T-helper 2 cell treated with Interferon-gamma antibody and Interleukin-4, amounts not matched to agents 5 μg/mL and 100 μg/mL, for 36 hours (primary cell): Measurements from ENCODE around the gene UBA52.
A peak's percentile ranks its signal among the peaks of the same experiment; 100 is the strongest.
"Not testable (repeated sequence)": the region's sequence is repeated elsewhere in the genome, so short reads cannot be mapped to it uniquely, and the experiment has no call there.

Experiments
- DNase-seq: peaks from one replicate; pipeline ENCODE4 v3.0.0; 2021; ENCODE audit warnings: low spot score
- H3K27ac Mint-ChIP-seq: one replicate; pipeline ENCODE4 v1.8.0; 2021; ENCODE audit warnings: mild to moderate bottlenecking, mixed read lengths
- H3K27me3 Mint-ChIP-seq: one replicate; pipeline ENCODE4 v1.8.0; 2021; ENCODE audit warnings: low read depth, mixed read lengths
- H3K36me3 Mint-ChIP-seq: one replicate; pipeline ENCODE4 v1.8.0; 2021; ENCODE audit warnings: low read depth, mixed read lengths
- H3K4me1 Mint-ChIP-seq: one replicate; pipeline ENCODE4 v1.8.0; 2021; ENCODE audit warnings: low read depth, mixed read lengths
- H3K4me3 Mint-ChIP-seq: one replicate; pipeline ENCODE4 v1.8.0; 2022; ENCODE audit warnings: mild to moderate bottlenecking, moderate library complexity, mixed read lengths
- H3K9me3 Mint-ChIP-seq: one replicate; pipeline ENCODE4 v1.8.0; 2021; ENCODE audit warnings: mixed read lengths

UBA52 gene

GRCh38 chr19:18593367-18594095, 21.9 kb downstream of the UBA52 start:
- Mint-ChIP-seq H3K4me3 (peak overlapping the region; percentile 10), H3K9me3 (no peaks in the 10 kb centered on the region), H3K27ac (no peak overlapping the region), H3K36me3 (peaks cover 14% of the 10 kb centered on the region), H3K27me3 (peaks cover 17% of the 10 kb centered on the region), H3K4me1 (peaks cover 13% of the 10 kb centered on the region)
- DNase-seq = no peak

GRCh38 chr19:18594096-18594823, 22.6 kb downstream of the UBA52 start:
- Mint-ChIP-seq H3K9me3 (no peaks in the 10 kb centered on the region), H3K4me1 (peaks cover 13% of the 10 kb centered on the region), H3K27ac (peak overlapping the region; percentile 34), H3K4me3 (peak overlapping the region; percentile 55), H3K27me3 (peaks cover 17% of the 10 kb centered on the region), H3K36me3 (peaks cover 14% of the 10 kb centered on the region)
- DNase-seq = peak; percentile 70

- H3K4me1 Mint-ChIP-seq = peaks cover 9% of the 10 kb centered on the region
- H3K4me3 Mint-ChIP-seq = peak overlapping the region; percentile 55
- H3K9me3 Mint-ChIP-seq = no peaks in the 10 kb centered on the region
- no peak for DNase-seq
- peaks cover 17% of the 10 kb centered on the region for H3K27me3 Mint-ChIP-seq
- H3K36me3 Mint-ChIP-seq = peaks cover 11% of the 10 kb centered on the region
- peak overlapping the region; percentile 34 for H3K27ac Mint-ChIP-seq
Measured at GRCh38 chr19:18594824-18595373, 23.2 kb downstream of the UBA52 start.

GRCh38 chr19:18595475-18595874, 23.8 kb downstream of the UBA52 start:
- Mint-ChIP-seq H3K36me3 (peaks cover 6% of the 10 kb centered on the region), H3K27ac (no peak overlapping the region), H3K4me1 (peaks cover 7% of the 10 kb centered on the region), H3K27me3 (peaks cover 17% of the 10 kb centered on the region), H3K9me3 (no peaks in the 10 kb centered on the region), H3K4me3 (peak overlapping the region; percentile 36)
- no peak for DNase-seq

GRCh38 chr19:18596752-18597157, 25.1 kb downstream of the UBA52 start:
- H3K36me3 Mint-ChIP-seq = no peaks in the 10 kb centered on the region
- H3K4me1 Mint-ChIP-seq = peaks cover 7% of the 10 kb centered on the region
- no peak for DNase-seq
- no peak overlapping the region for H3K27ac Mint-ChIP-seq
- H3K4me3 Mint-ChIP-seq = no peak overlapping the region
- no peaks in the 10 kb centered on the region for H3K9me3 Mint-ChIP-seq
- H3K27me3 Mint-ChIP-seq = peaks cover 17% of the 10 kb centered on the region

GRCh38 chr19:18597809-18598660, 26.4 kb downstream of the UBA52 start:
- Mint-ChIP-seq H3K27me3 (peaks cover 26% of the 10 kb centered on the region), H3K4me3 (no peak overlapping the region)

GRCh38 chr19:18599485-18599884, 27.8 kb downstream of the UBA52 start:
- H3K36me3 Mint-ChIP-seq = no peaks in the 10 kb centered on the region
- H3K27me3 Mint-ChIP-seq = peaks cover 35% of the 10 kb centered on the region
- peaks cover 5% of the 10 kb centered on the region for H3K4me1 Mint-ChIP-seq
- no peaks in the 10 kb centered on the region for H3K9me3 Mint-ChIP-seq
- H3K27ac Mint-ChIP-seq = no peak overlapping the region
- H3K4me3 Mint-ChIP-seq = no peak overlapping the region
- DNase-seq = no peak

More at GRCh38 chr19:18597809-18598660, 26.4 kb downstream of the UBA52 start:
- no peaks in the 10 kb centered on the region for H3K9me3 Mint-ChIP-seq
- H3K4me1 Mint-ChIP-seq = peaks cover 7% of the 10 kb centered on the region
- DNase-seq = no peak
- no peaks in the 10 kb centered on the region for H3K36me3 Mint-ChIP-seq
- H3K27ac Mint-ChIP-seq = no peak overlapping the region

- not testable (repeated sequence) for H3K4me3 Mint-ChIP-seq, H3K9me3 Mint-ChIP-seq, H3K27ac Mint-ChIP-seq, H3K4me1 Mint-ChIP-seq, DNase-seq, H3K36me3 Mint-ChIP-seq
- H3K27me3 Mint-ChIP-seq = peaks cover 39% of the 10 kb centered on the region
Measured at GRCh38 chr19:18600692-18601397, 29.2 kb downstream of the UBA52 start.

- no peak for DNase-seq
- Mint-ChIP-seq H3K36me3 (no peaks in the 10 kb centered on the region), H3K27ac (no peak overlapping the region), H3K9me3 (no peaks in the 10 kb centered on the region), H3K4me3 (no peak overlapping the region), H3K27me3 (peaks cover 33% of the 10 kb centered on the region), H3K4me1 (no peaks in the 10 kb centered on the region)
Measured at GRCh38 chr19:18601875-18602274, 30.2 kb downstream of the UBA52 start.

GRCh38 chr19:18603255-18603957, 31.7 kb downstream of the UBA52 start:
- H3K4me3 Mint-ChIP-seq = no peak overlapping the region
- no peak for DNase-seq
- H3K4me1 Mint-ChIP-seq = no peaks in the 10 kb centered on the region
- H3K27ac Mint-ChIP-seq = no peak overlapping the region
- no peaks in the 10 kb centered on the region for H3K36me3 Mint-ChIP-seq
- peaks cover 45% of the 10 kb centered on the region for H3K27me3 Mint-ChIP-seq
- H3K9me3 Mint-ChIP-seq = no peaks in the 10 kb centered on the region

GRCh38 chr19:18603958-18604819, 32.5 kb downstream of the UBA52 start:
- Mint-ChIP-seq H3K4me1 (no peaks in the 10 kb centered on the region), H3K9me3 (no peaks in the 10 kb centered on the region), H3K4me3 (no peak overlapping the region), H3K36me3 (no peaks in the 10 kb centered on the region), H3K27ac (no peak overlapping the region), H3K27me3 (peaks cover 53% of the 10 kb centered on the region)
- DNase-seq = no peak

GRCh38 chr19:18604820-18605159, 33.1 kb downstream of the UBA52 start:
- no peak overlapping the region for H3K27ac Mint-ChIP-seq
- peaks cover 59% of the 10 kb centered on the region for H3K27me3 Mint-ChIP-seq
- no peaks in the 10 kb centered on the region for H3K36me3 Mint-ChIP-seq
- no peak overlapping the region for H3K4me3 Mint-ChIP-seq
- no peaks in the 10 kb centered on the region for H3K4me1 Mint-ChIP-seq
- no peak for DNase-seq
- no peaks in the 10 kb centered on the region for H3K9me3 Mint-ChIP-seq
